Measurements from ENCODE around the gene GPR45. TPM values are rescaled to one million over a fixed set of nuclear protein-coding genes. Genes with fewer than 3 reads are reported as not detected.
"Not testable (repeated sequence)": the region's sequence is repeated elsewhere in the genome, so short reads cannot be mapped to it uniquely, and the experiment has no call there.

Gene GPR45
- total and polyA plus RNA-seq, 9 of the 15 experiments (the other 6 are each of a cell fraction or from before 2014, with no cell fraction given): not detected

DNA sequence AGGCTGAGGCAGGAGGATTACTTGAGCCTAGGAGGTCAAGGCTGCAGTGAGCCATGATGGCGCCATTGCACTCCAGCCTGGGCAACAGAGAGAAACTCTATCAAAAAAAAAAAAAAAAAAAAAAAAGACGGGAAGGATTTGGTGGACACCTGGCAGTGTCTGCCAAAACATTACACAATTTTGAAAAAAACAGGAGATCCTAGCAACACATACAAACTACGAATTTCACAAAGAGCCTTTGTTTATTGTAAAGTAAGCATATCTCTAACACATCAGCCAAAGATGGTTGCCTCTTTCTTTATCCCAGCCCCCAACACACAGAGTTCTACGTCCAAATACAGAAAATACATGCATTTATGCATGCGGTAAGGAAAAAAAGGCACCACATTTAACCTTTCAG lies 7.6 kb downstream of the GPR45 start (continued):
- TF ChIP-seq FOXJ2 (tag; IDR thresholded peaks at IDR 0.05): no peak
- no peak for TF ChIP-seq SMAD3 (CRISPR knock-in tag; conservative IDR thresholded peaks at IDR 0.05)

DNA sequence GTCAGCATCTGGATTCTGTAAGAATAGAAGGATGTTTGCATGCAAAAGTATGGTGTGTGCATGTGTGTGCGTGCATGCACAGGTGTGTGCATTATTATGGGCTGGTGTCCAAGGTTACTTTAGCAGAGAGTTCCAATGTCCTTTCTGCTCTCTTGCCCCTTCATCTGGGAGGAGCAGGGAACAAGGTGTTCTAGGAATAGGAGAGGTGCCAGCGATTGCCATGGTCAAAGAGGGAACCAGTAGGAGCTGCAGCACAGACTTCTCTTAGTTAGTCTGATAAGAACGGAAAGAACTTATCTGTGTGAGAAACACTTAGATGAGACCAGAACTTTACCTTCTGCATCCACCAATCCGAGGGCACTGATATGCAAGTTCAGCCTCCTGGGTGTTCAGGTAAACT lies 8.3 kb downstream of the GPR45 start:
- intact Hi-C loops (cut with micrococcal nuclease): no loop called here
- ChIA-PET CTCF (ENCODE audit: low intra/inter-chr PET ratio) (no interaction called here), POLR2A (no interaction called here)
- H3K27ac ChIP-seq (ENCODE audit: extremely low read depth, low read depth, low read length): no peak overlapping the region
- H2AFZ ChIP-seq (ENCODE audit: low read depth, low read length): no peak overlapping the region
- FAIRE-seq (no peak), ATAC-seq (no peak), DNase-seq (ENCODE audit: extremely low read depth in 1 of 4, low spot score in 3 of 4) (no peak)
- H3K36me3 ChIP-seq (ENCODE audit: control insufficient read depth, insufficient read depth, low read length): no peaks in the 10 kb centered on the region
- H3K9me1 ChIP-seq (ENCODE audit: control insufficient read depth, insufficient read depth, low read length): no peaks in the 10 kb centered on the region
- H3K27me3 ChIP-seq (ENCODE audit: control insufficient read depth in 2 of 2, insufficient read depth in 2 of 2, low read length in 2 of 2): peaks cover 11 to 23% of the 10 kb centered on the region in 2 experiments; a peak in 4 of 5 replicates
- H3K4me2 ChIP-seq (ENCODE audit: insufficient read depth, low read length): no peak overlapping the region
- no peak for TF ChIP-seq HDAC2 (IDR thresholded peaks at IDR 0.05)
- no peak for TF ChIP-seq ZNF717 (CRISPR knock-in tag; IDR thresholded peaks at IDR 0.05)
- no peak for TF ChIP-seq RBM25 (IDR thresholded peaks at IDR 0.05; ENCODE audit: low read depth, low read length, severe bottlenecking)
- TF ChIP-seq NFXL1 (CRISPR knock-in tag; IDR thresholded peaks at IDR 0.05): no peak
- no peak for TF ChIP-seq EP300 (IDR thresholded peaks at IDR 0.05; ENCODE audit: low read length)
- TF ChIP-seq, protein P1, sequence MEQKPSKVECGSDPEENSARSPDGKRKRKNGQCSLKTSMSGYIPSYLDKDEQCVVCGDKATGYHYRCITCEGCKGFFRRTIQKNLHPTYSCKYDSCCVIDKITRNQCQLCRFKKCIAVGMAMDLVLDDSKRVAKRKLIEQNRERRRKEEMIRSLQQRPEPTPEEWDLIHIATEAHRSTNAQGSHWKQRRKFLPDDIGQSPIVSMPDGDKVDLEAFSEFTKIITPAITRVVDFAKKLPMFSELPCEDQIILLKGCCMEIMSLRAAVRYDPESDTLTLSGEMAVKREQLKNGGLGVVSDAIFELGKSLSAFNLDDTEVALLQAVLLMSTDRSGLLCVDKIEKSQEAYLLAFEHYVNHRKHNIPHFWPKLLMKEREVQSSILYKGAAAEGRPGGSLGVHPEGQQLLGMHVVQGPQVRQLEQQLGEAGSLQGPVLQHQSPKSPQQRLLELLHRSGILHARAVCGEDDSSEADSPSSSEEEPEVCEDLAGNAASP (IDR thresholded peaks at IDR 0.05): no peak
- TF ChIP-seq TEAD2 (tag; IDR thresholded peaks at IDR 0.05): no peak
- TF ChIP-seq ZSCAN32 (CRISPR knock-in tag; IDR thresholded peaks at IDR 0.05): no peak
- TF ChIP-seq CCNT2 (IDR thresholded peaks at IDR 0.05; ENCODE audit: borderline replicate concordance, extremely low read depth, insufficient read length, low read depth, low read length): no peak
- TF ChIP-seq CHD2 (IDR thresholded peaks at IDR 0.05; ENCODE audit: low read depth, low read length): no peak
- TF ChIP-seq FOXK1 (CRISPR knock-in tag; IDR thresholded peaks at IDR 0.05; ENCODE audit: borderline replicate concordance): no peak
- no peak for TF ChIP-seq JUN (IDR thresholded peaks at IDR 0.05; ENCODE audit: borderline replicate concordance, low read depth, low read length)
- TF ChIP-seq JUN (CRISPR knock-in tag; IDR thresholded peaks at IDR 0.05; ENCODE audit: borderline replicate concordance): no peak
- no peak for TF ChIP-seq SMARCA5 (IDR thresholded peaks at IDR 0.05)
- TF ChIP-seq SMARCB1 (IDR thresholded peaks at IDR 0.05; ENCODE audit: insufficient read length, low read depth): no peak
- no peak overlapping the region for H3K4me3 ChIP-seq
- no peaks in the 10 kb centered on the region; the same call in 1 of the 2 replicates for H3K9me3 ChIP-seq (replicated peaks; ENCODE audit: control insufficient read depth, insufficient read depth, low read depth, low read length)
- no peaks in the 10 kb centered on the region for H4K20me1 ChIP-seq (replicated peaks; ENCODE audit: control insufficient read depth, insufficient read depth, low read length)
- BruUV-seq (replicated peaks): no TSS peak
- no peak overlapping the region for H3K9ac ChIP-seq (ENCODE audit: insufficient read depth in 1 of 2, low read depth in 2 of 2, low read length in 2 of 2)
- in situ Hi-C loops (cut with MboI): no loop called here
- 7% methylated on average over 4 of the region's 4 CpGs for WGBS (ENCODE audit: insufficient coverage, low coverage, missing lambda C conversion rate)
- no peaks in the 10 kb centered on the region; a peak in 1 of 5 replicates for H3K4me1 ChIP-seq (replicated peaks in 1 of 2; ENCODE audit: control insufficient read depth in 2 of 2, insufficient read depth in 2 of 2, low read length in 2 of 2)
- H3K79me2 ChIP-seq (ENCODE audit: control insufficient read depth, insufficient read depth, low read length): no peaks in the 10 kb centered on the region

DNA sequence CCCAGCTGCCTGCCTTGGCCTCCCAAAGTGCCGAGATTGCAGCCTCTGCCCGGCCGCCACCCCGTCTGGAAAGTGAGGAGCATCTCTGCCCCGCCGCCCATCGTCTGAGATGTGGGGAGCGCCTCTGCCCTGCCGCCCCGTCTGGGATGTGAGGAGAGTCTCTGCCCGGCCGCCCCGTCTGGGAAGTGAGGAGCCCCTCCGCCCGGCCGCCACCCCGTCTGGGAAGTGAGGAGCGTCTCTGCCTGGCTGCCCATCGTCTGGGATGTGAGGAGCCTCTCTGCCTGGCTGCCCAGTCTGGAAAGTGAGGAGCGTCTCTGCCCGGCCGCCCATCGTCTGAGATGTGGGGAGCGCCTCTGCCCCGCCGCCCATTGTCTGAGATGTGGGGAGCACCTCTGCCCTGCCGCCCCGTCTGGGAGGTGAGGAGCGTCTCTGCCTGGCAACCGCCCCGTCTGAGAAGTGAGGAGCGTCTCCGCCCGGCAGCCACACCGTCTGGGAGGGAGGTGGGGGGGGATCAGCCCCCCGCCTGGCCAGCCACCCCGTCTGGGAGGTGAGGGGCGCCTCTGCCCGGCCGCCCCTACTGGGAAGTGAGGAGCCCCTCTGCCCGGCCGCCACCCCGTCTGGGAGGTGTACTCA lies 9.6 kb downstream of the GPR45 start:
- DNase-seq (ENCODE audit: extremely low read depth in 1 of 4, low spot score in 3 of 4); H3K9me1 ChIP-seq (ENCODE audit: control insufficient read depth, insufficient read depth, low read length); H3K4me3 ChIP-seq; CTCF ChIA-PET (ENCODE audit: low intra/inter-chr PET ratio); H3K79me2 ChIP-seq (ENCODE audit: control insufficient read depth, insufficient read depth, low read length); BruUV-seq (replicated peaks); H3K9me3 ChIP-seq (replicated peaks; ENCODE audit: control insufficient read depth, insufficient read depth, low read depth, low read length); H4K20me1 ChIP-seq (replicated peaks; ENCODE audit: control insufficient read depth, insufficient read depth, low read length); H3K4me1 ChIP-seq (replicated peaks in 1 of 2; ENCODE audit: control insufficient read depth in 2 of 2, insufficient read depth in 2 of 2, low read length in 2 of 2); H3K27ac ChIP-seq (ENCODE audit: extremely low read depth, low read depth, low read length); intact Hi-C loops (cut with micrococcal nuclease); H3K36me3 ChIP-seq (ENCODE audit: control insufficient read depth, insufficient read depth, low read length); POLR2A ChIA-PET; H3K9ac ChIP-seq (ENCODE audit: insufficient read depth in 1 of 2, low read depth in 2 of 2, low read length in 2 of 2); in situ Hi-C loops (cut with MboI); H2AFZ ChIP-seq (ENCODE audit: low read depth, low read length); H3K4me2 ChIP-seq (ENCODE audit: insufficient read depth, low read length); ATAC-seq; FAIRE-seq: not testable (repeated sequence)
- 15% methylated on average over 17 of the region's 43 CpGs for WGBS (ENCODE audit: insufficient coverage, low coverage, missing lambda C conversion rate)
- H3K27me3 ChIP-seq (ENCODE audit: control insufficient read depth in 2 of 2, insufficient read depth in 2 of 2, low read length in 2 of 2): peaks cover 11 to 31% of the 10 kb centered on the region in 2 experiments; a peak in 4 of 5 replicates

Data from K562 (cell line).